Stimulated activated CD4-positive, alpha-beta T cell treated with anti-CD3 and anti-CD28 coated beads, Interleukin-15, amount 100 ng/mL, for 24 hours (primary cell): ENCODE results near the gene USF2.

Source experiments
- DNase-seq: peaks from one replicate; pipeline ENCODE4 v3.0.0-alpha.2; 2020

USF2 gene

GRCh38 chr19:35246466-35247092 is 22.2 kb upstream of the USF2 start:
- no peak for DNase-seq

GRCh38 chr19:35247526-35248309 is 21.0 kb upstream of the USF2 start:
- DNase-seq = peak; percentile 77

DNA sequence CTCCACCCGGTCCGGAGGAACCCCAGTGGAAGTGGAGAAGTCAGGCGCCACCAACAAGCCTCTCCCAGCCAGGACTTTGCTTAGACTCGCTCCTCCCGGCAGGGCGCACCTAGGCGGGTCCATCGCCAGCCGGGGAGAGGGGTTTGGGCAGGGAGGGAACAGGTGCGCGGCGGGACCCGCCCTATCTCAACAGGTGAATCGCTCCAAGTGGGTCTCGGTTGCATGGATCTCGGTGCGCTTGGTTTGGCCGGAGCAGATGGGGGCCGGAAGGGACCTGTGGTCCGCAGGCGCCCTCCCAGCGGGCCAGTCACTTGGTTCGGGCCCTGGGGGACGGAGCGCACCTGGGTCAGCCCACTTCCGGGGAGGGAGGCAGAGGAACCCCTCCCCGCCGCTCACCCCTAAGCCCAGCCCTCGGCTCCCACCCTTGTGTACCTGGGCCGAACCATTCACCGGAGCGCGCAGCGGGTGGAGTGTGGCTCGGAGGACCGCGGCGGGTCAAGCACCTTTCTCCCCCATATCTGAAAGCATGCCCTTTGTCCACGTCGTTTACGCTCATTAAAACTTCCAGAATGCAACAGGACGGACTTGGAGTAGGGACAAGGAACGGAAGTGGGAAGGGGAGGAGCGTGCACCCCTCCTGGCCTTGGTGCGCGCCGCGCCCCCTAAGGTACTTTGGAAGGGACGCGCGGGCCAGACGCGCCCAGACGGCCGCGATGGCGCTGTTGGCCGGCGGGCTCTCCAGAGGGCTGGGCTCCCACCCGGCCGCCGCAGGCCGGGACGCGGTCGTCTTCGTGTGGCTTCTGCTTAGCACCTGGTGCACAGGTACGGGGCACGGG is 20.2 kb upstream of the USF2 start, which contains the start of gene LSR:
Gene LSR (plus strand): TSS at position 693 of the 836 bp plus-strand sequence. CDS start 21 bp downstream, at position 714.
- peak; percentile 78 for DNase-seq

GRCh38 chr19:35249146-35249847 is 19.5 kb upstream of the USF2 start:
- DNase-seq = no peak

DNA sequence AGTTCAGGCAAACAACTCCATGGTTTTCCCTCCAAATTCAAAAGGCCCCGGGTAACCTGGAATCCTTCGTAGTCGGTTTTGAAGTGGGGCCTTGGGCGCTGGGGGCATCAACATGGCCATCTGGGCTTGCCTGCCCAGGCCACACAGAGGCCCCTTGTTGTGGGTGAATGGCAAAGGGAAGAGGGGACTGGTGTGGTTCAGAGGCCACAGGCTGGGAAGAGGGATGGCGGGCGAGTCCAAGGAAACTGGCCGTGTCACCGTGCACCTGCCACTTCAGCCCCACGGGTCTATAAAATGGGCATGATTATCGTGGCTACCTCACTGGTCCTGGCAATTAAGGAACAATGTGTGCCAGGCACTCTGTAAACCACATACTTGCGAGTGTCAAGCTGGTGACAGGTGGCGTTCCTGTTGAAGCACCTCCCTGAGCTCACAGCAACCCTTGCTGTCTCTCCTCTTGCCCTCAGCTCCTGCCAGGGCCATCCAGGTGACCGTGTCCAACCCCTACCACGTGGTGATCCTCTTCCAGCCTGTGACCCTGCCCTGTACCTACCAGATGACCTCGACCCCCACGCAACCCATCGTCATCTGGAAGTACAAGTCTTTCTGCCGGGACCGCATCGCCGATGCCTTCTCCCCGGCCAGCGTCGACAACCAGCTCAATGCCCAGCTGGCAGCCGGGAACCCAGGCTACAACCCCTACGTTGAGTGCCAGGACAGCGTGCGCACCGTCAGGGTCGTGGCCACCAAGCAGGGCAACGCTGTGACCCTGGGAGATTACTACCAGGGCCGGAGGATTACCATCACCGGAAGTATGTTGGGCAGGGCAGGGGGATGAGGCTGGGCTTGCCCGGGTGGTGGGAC is 18.7 kb upstream of the USF2 start:
- no peak for DNase-seq

GRCh38 chr19:35251456-35251855 is 17.3 kb upstream of the USF2 start:
- no peak for DNase-seq

DNA sequence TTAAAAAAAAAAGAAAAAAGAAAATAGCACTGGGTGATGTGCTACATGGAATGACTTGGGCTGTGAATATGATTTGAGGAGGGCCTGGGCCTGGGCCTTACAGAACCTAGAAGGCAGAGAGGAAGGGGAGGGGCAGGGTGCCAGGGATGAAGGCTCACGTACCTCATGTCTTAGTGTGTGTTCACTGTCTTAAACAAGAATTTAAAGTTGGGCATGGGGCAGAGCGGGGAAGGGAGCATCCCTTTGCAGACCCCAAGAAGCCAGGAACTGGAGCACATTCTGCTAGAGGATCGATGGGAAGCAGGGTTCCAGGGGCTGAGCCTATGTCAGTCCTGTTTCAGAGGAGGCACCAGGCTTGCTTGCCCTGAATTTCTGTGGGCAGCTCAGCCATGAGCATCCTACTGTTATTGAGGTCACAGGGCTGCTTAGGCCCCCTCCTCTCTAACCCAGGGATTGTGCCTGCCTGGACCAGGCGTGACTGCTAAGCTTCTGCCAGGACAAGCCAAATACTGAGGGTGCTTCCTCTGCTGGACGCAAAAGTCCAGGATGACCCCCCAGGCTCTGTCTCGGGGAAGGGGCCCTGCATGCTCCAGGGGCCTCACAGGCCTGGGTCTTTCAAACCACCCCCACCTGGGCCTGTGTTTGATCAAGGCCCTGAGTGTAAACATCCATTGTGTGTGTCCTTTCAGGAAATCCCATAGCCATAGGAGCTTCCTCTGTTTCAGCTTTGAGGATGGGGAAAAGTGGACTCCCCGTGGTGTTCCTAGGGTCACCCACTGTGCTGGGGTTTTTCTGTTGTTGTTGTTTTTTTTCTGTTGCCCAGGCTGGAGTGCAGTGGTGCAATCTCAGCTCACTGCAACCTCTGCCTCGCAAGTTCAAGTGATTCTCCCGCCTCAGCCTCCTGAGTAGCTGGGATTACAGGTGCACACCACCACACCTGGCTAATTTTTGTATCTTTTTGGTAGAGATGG is 15.2 kb upstream of the USF2 start:
- DNase-seq = no peak

- DNase-seq = no peak
Observed at GRCh38 chr19:35254341-35255297, 14.1 kb upstream of the USF2 start.

- DNase-seq = no peak
Observed at GRCh38 chr19:35256566-35256965, 12.2 kb upstream of the USF2 start.

DNA sequence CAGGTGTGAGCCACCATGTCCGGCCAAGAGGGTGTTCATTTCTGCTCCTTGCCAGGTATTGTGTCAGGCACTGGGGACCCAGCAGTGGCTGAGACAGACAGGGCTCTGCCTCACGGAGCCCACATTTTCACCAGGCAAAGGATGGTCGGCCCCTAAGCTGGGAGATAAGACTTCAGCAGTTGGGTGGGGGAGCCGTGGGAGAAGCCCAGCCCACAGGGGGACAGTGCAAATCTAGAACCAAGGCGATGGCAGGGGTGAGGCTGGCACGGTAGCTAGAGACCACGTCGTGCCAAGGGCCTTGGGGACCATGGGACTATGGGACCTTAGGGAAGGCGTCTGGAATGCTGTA is 11.7 kb upstream of the USF2 start:
- DNase-seq = no peak

DNA sequence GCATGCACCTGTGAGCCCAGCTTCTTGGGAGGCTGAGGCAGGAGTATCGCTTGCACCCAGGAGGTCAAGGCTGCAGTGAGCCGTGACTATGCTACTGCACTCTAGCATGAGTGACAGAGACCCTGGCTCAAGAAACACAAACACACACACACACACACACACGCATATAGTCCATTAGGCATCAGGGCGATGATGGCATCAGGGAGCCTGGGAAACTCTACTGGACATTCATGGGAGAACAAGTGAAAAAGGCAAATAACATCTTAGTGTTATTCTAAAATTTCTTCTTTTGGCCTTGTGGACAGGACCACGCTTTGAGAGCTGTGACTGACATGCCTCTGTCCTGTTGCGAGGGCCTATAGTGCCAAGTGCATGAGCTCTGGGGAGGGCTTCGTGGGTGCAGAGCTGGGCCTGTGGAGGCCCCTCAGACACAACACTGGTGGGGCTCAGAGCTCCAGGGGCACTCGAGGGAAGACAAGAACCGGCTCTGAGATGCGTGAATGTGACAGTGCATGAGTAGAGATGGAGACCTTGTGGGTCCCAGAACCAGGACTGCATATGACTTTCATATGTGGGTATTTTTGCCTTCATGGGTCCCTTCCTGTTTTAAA is 8.0 kb upstream of the USF2 start:
- no peak for DNase-seq

- no peak for DNase-seq
Observed at GRCh38 chr19:35261356-35262100, 7.2 kb upstream of the USF2 start.

- DNase-seq = no peak
Observed at GRCh38 chr19:35262101-35262761, 6.5 kb upstream of the USF2 start.

- DNase-seq = no peak
Observed at GRCh38 chr19:35264268-35265125, 4.3 kb upstream of the USF2 start.

- no peak for DNase-seq
Observed at GRCh38 chr19:35265126-35265899, 3.4 kb upstream of the USF2 start.
